Subcutaneous adipose tissue (tissue), 4 donors: Measurements from ENCODE around the gene MNT. TPM values are rescaled to one million over a fixed set of nuclear protein-coding genes. Genes with fewer than 3 reads are reported as not detected.

ENCODE experiments used
- CTCF ChIP-seq: fragments of 450-650 bp; IDR thresholded peaks from one replicate; pipeline ENCODE4 v1.5.1; 2016; ENCODE audit warnings: low read depth, mild to moderate bottlenecking, control low read depth, antibody characterized with exemption, moderate library complexity
- total RNA-seq, 4 donors: library from RNA; depleted of rRNA; stranded (reverse); fragments of >200 nt; gene quantifications; one replicate each; pipeline ENCODE4 v1.1.0, GENCODE V29; 2016

Gene MNT, protein sequence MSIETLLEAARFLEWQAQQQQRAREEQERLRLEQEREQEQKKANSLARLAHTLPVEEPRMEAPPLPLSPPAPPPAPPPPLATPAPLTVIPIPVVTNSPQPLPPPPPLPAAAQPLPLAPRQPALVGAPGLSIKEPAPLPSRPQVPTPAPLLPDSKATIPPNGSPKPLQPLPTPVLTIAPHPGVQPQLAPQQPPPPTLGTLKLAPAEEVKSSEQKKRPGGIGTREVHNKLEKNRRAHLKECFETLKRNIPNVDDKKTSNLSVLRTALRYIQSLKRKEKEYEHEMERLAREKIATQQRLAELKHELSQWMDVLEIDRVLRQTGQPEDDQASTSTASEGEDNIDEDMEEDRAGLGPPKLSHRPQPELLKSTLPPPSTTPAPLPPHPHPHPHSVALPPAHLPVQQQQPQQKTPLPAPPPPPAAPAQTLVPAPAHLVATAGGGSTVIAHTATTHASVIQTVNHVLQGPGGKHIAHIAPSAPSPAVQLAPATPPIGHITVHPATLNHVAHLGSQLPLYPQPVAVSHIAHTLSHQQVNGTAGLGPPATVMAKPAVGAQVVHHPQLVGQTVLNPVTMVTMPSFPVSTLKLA
- total RNA-seq = 10 to 100 TPM in 2 of 4 donors, 1 to 10 TPM in 2; 7.0 to 10.8 (median 9.8) TPM

DNA sequence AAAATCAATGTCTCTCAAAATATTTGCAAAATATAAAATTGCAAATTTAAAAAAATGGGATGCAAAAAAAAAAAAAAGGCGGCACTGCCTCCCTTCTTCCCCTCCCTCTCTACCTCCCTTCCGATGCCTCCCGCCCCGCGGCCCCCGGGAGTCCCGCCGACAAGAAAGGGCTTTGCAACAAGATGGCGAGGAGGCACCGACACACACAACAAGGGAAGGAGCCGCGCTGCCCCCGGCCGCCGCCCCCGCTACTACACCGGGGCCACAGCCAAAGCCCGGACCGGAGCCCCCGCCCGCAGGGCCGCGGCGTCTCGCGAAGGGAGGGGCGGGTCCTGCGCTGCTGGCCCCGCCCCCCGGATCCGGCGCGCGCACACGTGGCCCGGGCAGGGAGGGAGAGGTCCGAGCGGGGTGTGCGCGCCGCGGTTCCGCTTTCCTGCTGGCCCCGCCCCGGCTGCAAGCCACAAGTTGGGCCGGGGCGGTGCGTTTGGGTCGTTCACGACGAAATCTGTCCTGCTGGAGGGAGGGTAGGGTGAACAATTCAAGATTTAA is at the start of gene MNT:
MNT (minus strand) TSS at position 184 of the 549 bp plus-strand sequence. CDS start 348 bp downstream, outside the sequence.
- no peak for TF ChIP-seq CTCF

DNA sequence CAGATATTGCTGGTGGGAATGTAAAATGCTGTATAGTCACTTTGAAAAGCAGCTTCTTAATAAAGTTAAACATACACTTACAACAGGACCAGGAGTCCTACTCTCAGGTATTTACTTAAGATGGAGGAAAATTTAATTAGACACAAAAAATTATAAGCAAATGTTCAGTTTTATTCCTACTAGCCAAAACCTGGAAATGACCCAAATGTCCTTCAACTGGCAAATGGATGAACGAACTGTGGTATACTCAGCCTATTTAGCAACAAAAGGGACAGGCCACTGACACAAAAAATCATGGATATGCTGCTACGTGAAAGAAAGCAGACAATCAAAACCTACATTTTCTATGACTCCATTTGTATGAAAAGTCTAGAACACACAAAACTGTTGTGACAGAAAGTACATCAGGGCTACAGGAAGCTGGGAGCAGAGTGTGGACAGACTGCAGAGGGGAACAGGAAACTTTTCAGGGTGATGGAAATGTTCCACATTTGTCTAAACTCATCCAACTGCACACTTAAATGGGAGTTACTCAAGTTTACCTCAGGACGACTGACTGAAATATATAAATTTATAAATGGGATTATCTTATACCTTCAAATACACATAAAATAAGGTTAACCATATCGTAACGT is 49.3 kb upstream of the MNT start:
- TF ChIP-seq CTCF = no peak

DNA sequence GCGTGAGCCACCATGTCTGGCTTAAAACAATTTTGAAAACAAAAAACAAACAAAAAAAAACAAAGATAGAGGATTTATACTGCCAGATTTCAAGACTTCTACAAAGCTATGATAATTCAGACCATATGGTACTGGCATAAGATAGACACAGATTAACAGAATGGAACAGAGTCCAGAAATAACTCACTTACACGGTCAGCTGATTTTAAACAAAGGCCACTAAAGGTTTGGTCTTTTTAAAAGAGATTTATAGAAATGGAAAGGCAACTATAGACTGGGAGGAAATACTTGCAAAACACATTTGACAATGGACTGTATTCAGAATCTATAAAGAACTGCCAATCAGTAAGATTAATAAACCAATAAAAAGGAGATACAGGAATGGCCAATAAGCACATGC is 48.6 kb upstream of the MNT start:
- TF ChIP-seq CTCF = no peak

DNA sequence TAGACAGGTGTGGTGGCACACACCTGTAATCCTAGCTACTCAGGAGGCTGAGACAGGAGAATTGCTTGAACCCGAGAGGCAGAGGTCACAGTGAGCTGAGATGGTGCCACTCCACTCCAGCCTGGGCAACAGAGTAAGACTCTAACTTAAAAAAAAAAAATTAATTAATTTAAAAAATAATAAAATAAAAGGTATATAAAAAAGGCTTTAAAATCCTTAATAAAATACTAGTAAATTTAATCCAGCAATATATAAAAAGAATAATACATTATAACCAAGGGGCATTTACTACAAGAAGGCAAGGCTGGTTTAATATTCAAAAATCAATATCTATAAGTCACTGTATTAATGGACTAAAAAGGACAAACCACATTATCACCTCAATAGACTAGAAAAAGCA is 44.8 kb upstream of the MNT start:
- no peak for TF ChIP-seq CTCF

- no peak for TF ChIP-seq CTCF
These were observed 43.5 kb upstream of the MNT start for GRCh38 chr17:2444382-2444781.

- TF ChIP-seq CTCF = no peak
These were observed 41.3 kb upstream of the MNT start for GRCh38 chr17:2442166-2442565.

GRCh38 chr17:2440930-2441329 is 40.1 kb upstream of the MNT start:
- TF ChIP-seq CTCF = no peak
